ENCODE measurements around the gene NCOA7. TPM values are rescaled to one million over a fixed set of nuclear protein-coding genes. Genes with fewer than 3 reads are reported as not detected.

Gene NCOA7
- total RNA-seq, 1 experiment from 2014 or later = 37.3 TPM

DNA sequence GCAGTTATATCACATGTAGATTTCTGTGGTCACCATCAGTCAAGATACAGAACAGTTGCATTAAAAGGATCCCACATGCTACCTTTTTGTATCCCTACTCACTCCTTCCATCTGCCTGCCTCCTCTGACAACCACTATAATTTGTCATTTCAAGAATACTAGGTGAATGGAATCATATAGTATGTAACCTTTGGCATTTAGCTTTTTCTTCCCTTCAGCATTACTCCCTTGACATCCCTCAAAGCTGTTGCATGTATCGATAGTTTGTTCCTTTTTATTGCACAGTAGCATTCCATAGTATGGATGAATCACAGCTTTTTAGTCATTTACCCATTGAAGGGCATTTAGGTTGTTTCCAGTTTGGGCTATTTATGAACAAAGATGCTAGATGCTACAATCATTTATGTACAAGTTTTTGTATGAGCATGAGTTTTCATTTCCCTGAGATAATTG is 26.1 kb downstream of the NCOA7 start:
- Histone ChIP-seq H3K4me3 (ENCODE audit: low read depth in 2 of 2, low read length in 2 of 2) (no peak overlapping the region), H3K36me3 (ENCODE audit: control insufficient read depth, insufficient read depth, low read length) (no peaks in the 10 kb centered on the region), H3K4me1 (ENCODE audit: control insufficient read depth, insufficient read depth, low read length) (peaks cover 38% of the 10 kb centered on the region), H3K9me3 (ENCODE audit: control insufficient read depth, insufficient read depth, low read depth, low read length) (no peaks in the 10 kb centered on the region), H3K27ac (ENCODE audit: low read length) (no peak overlapping the region), H3K27me3 (ENCODE audit: control insufficient read depth, insufficient read depth, low read length) (no peaks in the 10 kb centered on the region)
- no peak for TF ChIP-seq SIN3A (IDR thresholded peaks at IDR 0.05; ENCODE audit: borderline replicate concordance, insufficient read depth, low read depth, low read length)
- TF ChIP-seq, protein P1, sequence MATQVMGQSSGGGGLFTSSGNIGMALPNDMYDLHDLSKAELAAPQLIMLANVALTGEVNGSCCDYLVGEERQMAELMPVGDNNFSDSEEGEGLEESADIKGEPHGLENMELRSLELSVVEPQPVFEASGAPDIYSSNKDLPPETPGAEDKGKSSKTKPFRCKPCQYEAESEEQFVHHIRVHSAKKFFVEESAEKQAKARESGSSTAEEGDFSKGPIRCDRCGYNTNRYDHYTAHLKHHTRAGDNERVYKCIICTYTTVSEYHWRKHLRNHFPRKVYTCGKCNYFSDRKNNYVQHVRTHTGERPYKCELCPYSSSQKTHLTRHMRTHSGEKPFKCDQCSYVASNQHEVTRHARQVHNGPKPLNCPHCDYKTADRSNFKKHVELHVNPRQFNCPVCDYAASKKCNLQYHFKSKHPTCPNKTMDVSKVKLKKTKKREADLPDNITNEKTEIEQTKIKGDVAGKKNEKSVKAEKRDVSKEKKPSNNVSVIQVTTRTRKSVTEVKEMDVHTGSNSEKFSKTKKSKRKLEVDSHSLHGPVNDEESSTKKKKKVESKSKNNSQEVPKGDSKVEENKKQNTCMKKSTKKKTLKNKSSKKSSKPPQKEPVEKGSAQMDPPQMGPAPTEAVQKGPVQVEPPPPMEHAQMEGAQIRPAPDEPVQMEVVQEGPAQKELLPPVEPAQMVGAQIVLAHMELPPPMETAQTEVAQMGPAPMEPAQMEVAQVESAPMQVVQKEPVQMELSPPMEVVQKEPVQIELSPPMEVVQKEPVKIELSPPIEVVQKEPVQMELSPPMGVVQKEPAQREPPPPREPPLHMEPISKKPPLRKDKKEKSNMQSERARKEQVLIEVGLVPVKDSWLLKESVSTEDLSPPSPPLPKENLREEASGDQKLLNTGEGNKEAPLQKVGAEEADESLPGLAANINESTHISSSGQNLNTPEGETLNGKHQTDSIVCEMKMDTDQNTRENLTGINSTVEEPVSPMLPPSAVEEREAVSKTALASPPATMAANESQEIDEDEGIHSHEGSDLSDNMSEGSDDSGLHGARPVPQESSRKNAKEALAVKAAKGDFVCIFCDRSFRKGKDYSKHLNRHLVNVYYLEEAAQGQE (IDR thresholded peaks at IDR 0.05; ENCODE audit: insufficient read depth in 1 of 2, low read depth in 2 of 2, low read length in 1 of 2) = no peak
- TF ChIP-seq, protein P2, sequence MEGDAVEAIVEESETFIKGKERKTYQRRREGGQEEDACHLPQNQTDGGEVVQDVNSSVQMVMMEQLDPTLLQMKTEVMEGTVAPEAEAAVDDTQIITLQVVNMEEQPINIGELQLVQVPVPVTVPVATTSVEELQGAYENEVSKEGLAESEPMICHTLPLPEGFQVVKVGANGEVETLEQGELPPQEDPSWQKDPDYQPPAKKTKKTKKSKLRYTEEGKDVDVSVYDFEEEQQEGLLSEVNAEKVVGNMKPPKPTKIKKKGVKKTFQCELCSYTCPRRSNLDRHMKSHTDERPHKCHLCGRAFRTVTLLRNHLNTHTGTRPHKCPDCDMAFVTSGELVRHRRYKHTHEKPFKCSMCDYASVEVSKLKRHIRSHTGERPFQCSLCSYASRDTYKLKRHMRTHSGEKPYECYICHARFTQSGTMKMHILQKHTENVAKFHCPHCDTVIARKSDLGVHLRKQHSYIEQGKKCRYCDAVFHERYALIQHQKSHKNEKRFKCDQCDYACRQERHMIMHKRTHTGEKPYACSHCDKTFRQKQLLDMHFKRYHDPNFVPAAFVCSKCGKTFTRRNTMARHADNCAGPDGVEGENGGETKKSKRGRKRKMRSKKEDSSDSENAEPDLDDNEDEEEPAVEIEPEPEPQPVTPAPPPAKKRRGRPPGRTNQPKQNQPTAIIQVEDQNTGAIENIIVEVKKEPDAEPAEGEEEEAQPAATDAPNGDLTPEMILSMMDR (IDR thresholded peaks at IDR 0.05) = no peak
- TF ChIP-seq TCF7L2 (IDR thresholded peaks at IDR 0.05; ENCODE audit: low read depth, low read length) = no peak
- TF ChIP-seq POLR2AphosphoS5 (IDR thresholded peaks at IDR 0.05; ENCODE audit: low read depth, low read length) = no peak
- in situ Hi-C loops (cut with HindIII; ENCODE audit: low pct_unique_long_range_greater_than_20kb, low sequenced_read_pairs) (no loop called here), intact Hi-C loops (cut with micrococcal nuclease; ENCODE audit: unreplicated experiment) (no loop called here)
- BruUV-seq (replicated peaks) = no TSS peak
- POLR2A ChIA-PET = interaction anchor here (0.5 kb wide), 1 partner anchor 19 kb away, joined by 3 read pairs; no protein-coding TSS in a partner anchor
- CTCF ChIA-PET = no interaction called here
- DNase-seq (ENCODE audit: low read depth, low spot score) (no peak), ATAC-seq (no peak)

DNA sequence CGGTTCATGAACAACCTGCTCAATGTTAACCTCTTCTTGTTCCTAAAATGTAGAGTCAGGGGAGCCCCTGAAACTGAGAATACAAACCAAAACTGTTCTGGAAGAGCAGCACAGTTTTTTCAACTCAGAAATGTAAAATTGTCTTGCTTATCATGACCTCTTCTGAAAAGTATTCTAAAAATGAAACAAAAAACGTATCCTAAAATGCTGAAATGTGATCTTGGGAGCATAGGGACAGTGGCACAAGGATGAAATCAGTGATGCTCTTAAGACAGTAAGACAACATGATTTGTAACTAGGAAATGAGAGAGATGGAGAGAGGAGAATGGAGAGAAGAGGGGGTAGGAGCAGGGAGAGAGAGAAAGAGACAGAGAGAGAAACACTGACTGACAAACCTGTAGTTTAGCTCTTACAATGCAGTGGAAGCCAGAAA is 27.5 kb downstream of the NCOA7 start:
- H3K4me1 ChIP-seq (ENCODE audit: control insufficient read depth, insufficient read depth, low read length) = peaks cover 41% of the 10 kb centered on the region
- H3K4me3 ChIP-seq (ENCODE audit: low read depth in 2 of 2, low read length in 2 of 2) = no peak overlapping the region
- ChIA-PET POLR2A (interaction anchor here (0.6 to 0.7 kb wide), 2 partner anchors 14 to 780 kb away, joined by 21 to 23 read pairs; no protein-coding TSS in a partner anchor), CTCF (interaction anchor here (0.7 kb wide), 1 partner anchor 26 kb away, joined by 5 read pairs; no protein-coding TSS in a partner anchor)
- no peaks in the 10 kb centered on the region for H3K9me3 ChIP-seq (ENCODE audit: control insufficient read depth, insufficient read depth, low read depth, low read length)
- no peak overlapping the region; the same call in 1 of the 2 replicates for H3K27ac ChIP-seq (ENCODE audit: low read length)
- H3K27me3 ChIP-seq (ENCODE audit: control insufficient read depth, insufficient read depth, low read length) = no peaks in the 10 kb centered on the region
- in situ Hi-C loops (cut with HindIII; ENCODE audit: low pct_unique_long_range_greater_than_20kb, low sequenced_read_pairs) = no loop called here
- no peaks in the 10 kb centered on the region for H3K36me3 ChIP-seq (ENCODE audit: control insufficient read depth, insufficient read depth, low read length)
- DNase-seq (ENCODE audit: low read depth, low spot score) (no peak), ATAC-seq (no peak)
- intact Hi-C loops (cut with micrococcal nuclease; ENCODE audit: unreplicated experiment) = no loop called here
- no peak for TF ChIP-seq POLR2AphosphoS5 (IDR thresholded peaks at IDR 0.05; ENCODE audit: low read depth, low read length)
- TF ChIP-seq TCF7L2 (IDR thresholded peaks at IDR 0.05; ENCODE audit: low read depth, low read length) = no peak
- TF ChIP-seq, protein P2 (IDR thresholded peaks at IDR 0.05) = no peak
- TF ChIP-seq SIN3A (IDR thresholded peaks at IDR 0.05; ENCODE audit: borderline replicate concordance, insufficient read depth, low read depth, low read length) = no peak
- TF ChIP-seq, protein P1 (IDR thresholded peaks at IDR 0.05; ENCODE audit: insufficient read depth in 1 of 2, low read depth in 2 of 2, low read length in 1 of 2) = no peak
- no TSS peak for BruUV-seq (replicated peaks)

Measured in Panc1 (cell line).